Type B pancreatic cell (in vitro differentiated cells): ENCODE data around the gene SEMA5A. TPM values are rescaled to one million over a fixed set of nuclear protein-coding genes. Genes with fewer than 3 reads are reported as not detected.

Experiments
- DNase-seq: peaks from one replicate; pipeline ENCODE4 v3.0.0; 2021; ENCODE audit warnings: mixed read lengths; ENCODE audit not compliant: unreplicated experiment; ENCODE audit errors: extremely low spot score
- H3K27ac Mint-ChIP-seq: 2 replicates; pipeline ENCODE4 v1.8.0; 2021; ENCODE audit warnings: mild to moderate bottlenecking, mixed read lengths
- H3K27me3 Mint-ChIP-seq: 2 replicates; pipeline ENCODE4 v1.8.0; 2021; ENCODE audit warnings: mixed read lengths
- H3K36me3 Mint-ChIP-seq: 2 replicates; pipeline ENCODE4 v1.8.0; 2021; ENCODE audit warnings: mixed read lengths
- H3K4me1 Mint-ChIP-seq: one replicate; pipeline ENCODE4 v1.8.0; 2021; ENCODE audit warnings: mixed read lengths; ENCODE audit not compliant: unreplicated experiment
- H3K4me3 Mint-ChIP-seq: 2 replicates; pipeline ENCODE4 v1.8.0; 2021; ENCODE audit warnings: mild to moderate bottlenecking, mixed read lengths
- H3K9me3 Mint-ChIP-seq: 2 replicates; pipeline ENCODE4 v1.8.0; 2021; ENCODE audit warnings: mixed read lengths
- total RNA-seq: library from RNA; stranded (reverse); gene quantifications from 2 replicates; pipeline ENCODE4 v1.2.1, GENCODE V29; 2021; ENCODE audit warnings: low replicate concordance
- TF ChIP-seq, protein P1 (sequence below): fragments of 200-600 bp; sonication (generic); conservative IDR thresholded peaks from 2 replicates; pipeline ENCODE4 v1.5.0; 2021; ENCODE audit warnings: antibody characterized with exemption, mild to moderate bottlenecking

Gene SEMA5A
- total RNA-seq, 1 donor from 2014 or later: 92.9 TPM

DNA sequence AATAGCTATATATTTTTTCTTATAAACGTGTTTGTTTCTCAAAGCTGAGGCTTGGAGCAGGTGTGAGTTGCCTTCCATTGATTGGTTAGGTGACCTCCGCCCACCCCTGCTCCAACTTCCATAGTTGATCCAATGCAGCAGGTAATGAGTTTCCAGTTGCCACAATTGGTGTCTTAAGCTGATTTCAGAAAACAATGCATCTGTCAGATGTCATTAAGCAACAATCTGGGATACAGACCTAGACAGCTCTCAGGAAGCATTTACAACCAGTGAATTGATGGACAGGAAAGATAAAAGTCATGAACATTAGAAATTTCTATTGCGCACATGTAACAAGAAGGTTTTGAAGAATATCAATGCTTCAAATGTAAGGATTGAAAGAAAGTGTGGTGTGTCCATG, 510.5 kb downstream of the SEMA5A start:
- TF ChIP-seq, protein P1, sequence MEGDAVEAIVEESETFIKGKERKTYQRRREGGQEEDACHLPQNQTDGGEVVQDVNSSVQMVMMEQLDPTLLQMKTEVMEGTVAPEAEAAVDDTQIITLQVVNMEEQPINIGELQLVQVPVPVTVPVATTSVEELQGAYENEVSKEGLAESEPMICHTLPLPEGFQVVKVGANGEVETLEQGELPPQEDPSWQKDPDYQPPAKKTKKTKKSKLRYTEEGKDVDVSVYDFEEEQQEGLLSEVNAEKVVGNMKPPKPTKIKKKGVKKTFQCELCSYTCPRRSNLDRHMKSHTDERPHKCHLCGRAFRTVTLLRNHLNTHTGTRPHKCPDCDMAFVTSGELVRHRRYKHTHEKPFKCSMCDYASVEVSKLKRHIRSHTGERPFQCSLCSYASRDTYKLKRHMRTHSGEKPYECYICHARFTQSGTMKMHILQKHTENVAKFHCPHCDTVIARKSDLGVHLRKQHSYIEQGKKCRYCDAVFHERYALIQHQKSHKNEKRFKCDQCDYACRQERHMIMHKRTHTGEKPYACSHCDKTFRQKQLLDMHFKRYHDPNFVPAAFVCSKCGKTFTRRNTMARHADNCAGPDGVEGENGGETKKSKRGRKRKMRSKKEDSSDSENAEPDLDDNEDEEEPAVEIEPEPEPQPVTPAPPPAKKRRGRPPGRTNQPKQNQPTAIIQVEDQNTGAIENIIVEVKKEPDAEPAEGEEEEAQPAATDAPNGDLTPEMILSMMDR: no peak
- no peak for DNase-seq
- H3K27me3 Mint-ChIP-seq: no peaks in the 10 kb centered on the region
- H3K4me3 Mint-ChIP-seq: no peak overlapping the region
- no peaks in the 10 kb centered on the region for H3K9me3 Mint-ChIP-seq
- H3K4me1 Mint-ChIP-seq: peaks cover 21% of the 10 kb centered on the region
- peaks cover 10% of the 10 kb centered on the region for H3K36me3 Mint-ChIP-seq
- no peak overlapping the region for H3K27ac Mint-ChIP-seq

DNA sequence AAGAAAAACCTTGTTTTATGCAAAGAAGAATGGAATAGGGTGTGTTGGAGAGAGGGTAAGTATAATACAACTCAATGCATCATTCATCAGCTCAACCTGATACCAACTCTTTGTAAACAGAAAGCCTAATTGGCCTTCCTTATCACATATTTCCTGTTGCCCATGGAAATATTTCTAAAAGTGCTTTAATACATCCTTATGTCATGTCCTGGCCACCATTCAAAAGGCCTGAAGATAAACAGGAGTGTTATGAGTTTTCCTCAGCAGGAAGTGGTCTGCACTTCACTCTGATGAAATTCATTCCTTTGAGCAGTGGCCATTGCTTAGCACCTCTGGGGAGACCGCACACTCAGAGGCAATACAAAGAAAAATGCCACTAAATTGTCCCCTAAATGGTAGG, 511.2 kb downstream of the SEMA5A start:
- no peak for DNase-seq
- peaks cover 21% of the 10 kb centered on the region for H3K4me1 Mint-ChIP-seq
- TF ChIP-seq, protein P1: no peak

DNA sequence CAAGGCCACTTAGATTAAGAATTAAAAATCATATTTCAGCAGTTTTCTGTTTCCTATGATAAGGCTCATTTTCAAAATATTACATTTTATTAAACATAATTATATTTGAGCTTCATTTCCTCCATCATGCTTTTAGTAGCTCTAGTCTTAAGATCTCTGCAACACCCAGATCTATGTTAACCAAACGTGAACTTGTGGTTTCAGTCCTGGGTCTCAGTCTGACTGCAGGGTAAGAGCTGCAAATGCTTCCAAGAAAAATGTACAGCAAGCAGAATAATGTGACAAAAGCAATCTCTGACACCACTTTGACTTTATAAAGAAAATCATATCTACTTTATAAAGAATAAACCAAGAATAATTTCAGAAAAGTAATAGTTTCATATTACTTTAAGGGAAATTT, 512.4 kb downstream of the SEMA5A start:
- TF ChIP-seq, protein P1: no peak
- Mint-ChIP-seq H3K9me3 (no peaks in the 10 kb centered on the region), H3K27me3 (peaks cover 3% of the 10 kb centered on the region), H3K36me3 (no peaks in the 10 kb centered on the region), H3K4me3 (no peak overlapping the region), H3K4me1 (peaks cover 21% of the 10 kb centered on the region), H3K27ac (no peak overlapping the region)
- DNase-seq: no peak

More for the DNA sequence above, 511.2 kb downstream of the SEMA5A start:
- Mint-ChIP-seq H3K27ac (no peak overlapping the region), H3K27me3 (no peaks in the 10 kb centered on the region), H3K9me3 (no peaks in the 10 kb centered on the region), H3K36me3 (peaks cover 4% of the 10 kb centered on the region), H3K4me3 (no peak overlapping the region)

DNA sequence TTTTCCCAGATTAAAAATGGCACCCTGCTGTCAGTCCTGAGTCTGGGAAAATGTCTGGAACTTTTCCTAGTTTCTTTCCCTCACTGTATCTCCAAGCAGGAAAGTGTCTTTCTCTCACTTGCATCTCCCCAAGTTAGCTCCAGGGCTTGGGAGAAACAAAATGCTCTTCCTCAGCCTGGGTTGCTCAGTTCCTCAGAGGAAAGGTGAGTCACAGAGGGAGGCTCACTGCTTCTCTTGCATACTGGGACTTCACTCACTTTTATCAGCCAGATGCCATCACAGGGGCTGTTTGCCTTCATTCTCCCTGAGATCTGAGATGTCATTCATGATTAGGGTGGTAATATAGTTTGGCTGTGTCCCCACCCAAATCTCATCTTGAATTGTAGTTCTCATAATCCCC, 519.9 kb downstream of the SEMA5A start:
- TF ChIP-seq, protein P1: no peak
- Mint-ChIP-seq H3K4me1 (no peaks in the 10 kb centered on the region), H3K36me3 (peaks cover 6% of the 10 kb centered on the region), H3K27me3 (peaks cover 3% of the 10 kb centered on the region), H3K27ac (no peak overlapping the region), H3K4me3 (no peak overlapping the region), H3K9me3 (peaks cover 23% of the 10 kb centered on the region)
- DNase-seq: no peak

DNA sequence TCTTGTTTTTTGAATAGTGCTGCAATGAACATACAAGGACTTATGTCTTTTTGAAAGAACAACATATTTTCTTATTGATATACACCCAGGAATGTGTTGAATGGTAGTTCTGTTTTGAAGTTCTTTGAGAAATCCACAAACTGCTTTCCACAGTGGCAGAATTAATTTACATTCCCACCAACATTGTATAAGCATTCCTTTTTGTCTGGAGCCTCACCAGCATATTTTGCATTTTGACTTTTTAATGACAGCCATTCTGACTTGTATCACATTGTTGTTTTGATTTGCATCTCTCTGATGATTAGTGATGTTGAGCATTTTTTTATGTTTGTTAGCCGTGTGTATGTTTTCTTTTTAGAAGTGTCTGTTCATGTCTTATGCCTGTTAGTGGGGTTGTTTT, 524.9 kb downstream of the SEMA5A start:
- Mint-ChIP-seq H3K27ac (no peak overlapping the region), H3K27me3 (no peaks in the 10 kb centered on the region), H3K4me1 (peaks cover 7% of the 10 kb centered on the region), H3K9me3 (peaks cover 18% of the 10 kb centered on the region), H3K4me3 (no peak overlapping the region), H3K36me3 (no peaks in the 10 kb centered on the region)
- TF ChIP-seq, protein P1: no peak
- DNase-seq: no peak

DNA sequence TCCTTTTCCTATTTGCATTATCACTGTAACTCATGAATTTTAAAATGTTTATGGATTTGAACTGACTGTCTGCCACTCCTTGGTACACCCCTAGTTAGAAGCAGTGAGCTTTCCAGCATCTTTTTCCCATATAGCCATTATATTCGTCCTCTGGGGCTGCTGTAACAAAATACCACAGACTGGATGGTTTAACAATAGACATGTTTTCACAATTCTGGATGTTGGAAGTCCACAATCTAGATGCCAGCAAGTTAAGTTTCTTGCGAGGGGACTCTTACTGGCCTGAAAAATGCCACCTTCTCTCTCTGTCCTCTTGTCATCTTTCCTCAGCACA, 530.0 kb downstream of the SEMA5A start:
- Mint-ChIP-seq H3K4me1 (peaks cover 17% of the 10 kb centered on the region), H3K36me3 (no peaks in the 10 kb centered on the region), H3K4me3 (no peak overlapping the region), H3K27me3 (peaks cover 3% of the 10 kb centered on the region), H3K9me3 (peaks cover 4% of the 10 kb centered on the region), H3K27ac (no peak overlapping the region)
- DNase-seq: no peak
- TF ChIP-seq, protein P1: no peak
